NCI-H1694 (cell line): ENCODE results near the gene SMARCD1.

Source experiments
- DNase-seq: peaks from one replicate; lab custom pipeline; 2025; lab: John Stamatoyannopoulos, UW

The SMARCD1 gene

GRCh38 chr12:50104417-50105366 is 19.6 kb downstream of the SMARCD1 start:
- DNase-seq: no peak

DNA sequence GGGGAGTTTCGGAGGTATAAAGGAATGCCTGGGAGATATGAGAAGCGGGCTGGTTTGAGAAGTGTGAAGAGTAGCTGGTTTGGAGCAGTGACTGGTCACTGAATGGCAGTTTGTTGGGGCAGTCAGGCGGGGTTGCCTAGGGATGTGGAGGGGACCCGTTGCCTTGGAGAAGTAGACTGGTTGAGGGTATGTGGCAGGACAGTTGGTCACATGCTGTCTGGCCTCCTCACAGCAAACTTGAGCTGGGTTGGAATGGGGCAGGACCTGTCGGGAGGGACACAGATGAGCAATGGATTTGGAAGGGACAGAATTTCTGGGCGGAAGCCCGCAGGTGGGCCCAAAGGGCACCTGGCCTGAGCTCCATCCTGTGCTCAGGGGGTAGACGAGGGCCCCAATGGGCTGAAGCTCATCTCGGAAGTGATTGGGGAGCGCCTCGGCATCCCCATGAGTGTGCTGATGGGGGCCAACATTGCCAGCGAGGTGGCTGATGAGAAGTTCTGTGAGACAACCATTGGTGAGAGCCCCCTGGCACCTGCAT is 20.8 kb downstream of the SMARCD1 start:
- DNase-seq: no peak

DNA sequence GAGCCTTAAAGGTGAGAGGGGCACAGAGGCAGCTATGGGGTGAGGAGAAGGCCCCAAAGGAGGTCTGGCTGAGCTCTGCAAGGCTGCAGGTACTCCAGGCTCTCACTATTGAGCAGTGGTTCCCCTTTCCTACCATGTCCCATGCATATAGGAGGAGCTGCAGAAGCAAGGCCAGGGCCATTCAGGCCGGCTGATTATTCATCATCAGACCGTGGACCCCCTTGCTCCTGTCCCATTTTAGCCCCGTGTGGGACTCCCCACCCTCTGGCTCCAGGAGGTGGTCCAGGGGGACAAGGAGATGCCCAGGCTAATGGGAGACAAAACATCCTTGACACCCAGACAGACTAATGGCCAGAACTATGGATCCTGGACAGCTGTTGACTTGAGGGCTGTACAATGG is 21.8 kb downstream of the SMARCD1 start:
- no peak for DNase-seq

- DNase-seq: no peak
These were observed 22.5 kb downstream of the SMARCD1 start for GRCh38 chr12:50107416-50108268.

DNA sequence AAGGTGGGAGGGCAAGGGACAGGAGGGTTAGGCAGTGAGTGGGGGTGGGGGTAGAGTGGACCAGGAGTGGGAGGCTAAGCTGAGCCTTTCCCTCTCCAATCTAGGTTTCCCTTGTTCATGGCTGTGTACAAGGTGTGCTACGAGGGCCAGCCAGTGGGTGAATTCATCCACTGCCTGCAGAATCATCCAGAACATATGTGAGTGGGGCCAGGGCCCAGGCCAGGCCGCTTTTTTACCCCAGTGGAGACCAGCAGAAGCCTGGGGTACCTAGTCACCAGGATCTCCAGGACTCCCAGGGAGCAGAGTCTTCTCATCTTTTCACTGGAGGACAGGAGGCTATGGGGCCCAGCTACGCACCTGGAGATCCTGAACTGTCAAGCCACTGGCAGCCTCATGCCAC is 24.2 kb downstream of the SMARCD1 start:
- no peak for DNase-seq

- no peak for DNase-seq
These were observed 25.1 kb downstream of the SMARCD1 start for GRCh38 chr12:50110127-50110761.

DNA sequence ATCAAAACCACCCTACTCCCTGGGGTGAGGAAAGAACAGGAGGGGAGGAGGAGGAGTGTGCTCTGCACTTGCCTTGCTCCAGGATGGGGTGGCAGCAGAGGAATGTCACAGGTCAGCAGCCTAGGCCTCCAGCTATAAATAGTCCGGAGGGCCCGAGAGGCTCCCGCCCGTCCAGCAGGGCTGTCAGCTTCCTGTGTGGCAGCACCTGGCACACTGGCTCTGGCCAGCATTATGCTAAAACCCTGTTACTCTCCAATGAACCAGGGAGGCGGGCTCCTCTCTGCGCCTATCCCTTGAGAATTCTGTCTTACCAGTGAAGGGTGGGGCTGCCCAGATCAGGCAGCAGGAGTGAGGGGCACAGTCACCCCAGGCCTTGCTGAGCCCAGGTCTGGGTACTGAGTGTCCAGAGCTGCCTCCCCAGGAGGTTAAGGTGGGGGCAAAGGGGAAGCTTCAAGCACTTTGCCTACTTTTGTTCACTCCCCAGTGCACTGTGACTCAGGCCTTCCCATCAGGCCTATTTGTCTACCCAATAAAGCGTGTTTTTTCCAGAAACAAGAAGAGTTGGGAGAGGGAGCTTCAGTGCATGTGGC is 25.7 kb downstream of the SMARCD1 start:
- DNase-seq: no peak

- DNase-seq: no peak
These were observed 26.2 kb downstream of the SMARCD1 start for GRCh38 chr12:50111395-50111692.

DNA sequence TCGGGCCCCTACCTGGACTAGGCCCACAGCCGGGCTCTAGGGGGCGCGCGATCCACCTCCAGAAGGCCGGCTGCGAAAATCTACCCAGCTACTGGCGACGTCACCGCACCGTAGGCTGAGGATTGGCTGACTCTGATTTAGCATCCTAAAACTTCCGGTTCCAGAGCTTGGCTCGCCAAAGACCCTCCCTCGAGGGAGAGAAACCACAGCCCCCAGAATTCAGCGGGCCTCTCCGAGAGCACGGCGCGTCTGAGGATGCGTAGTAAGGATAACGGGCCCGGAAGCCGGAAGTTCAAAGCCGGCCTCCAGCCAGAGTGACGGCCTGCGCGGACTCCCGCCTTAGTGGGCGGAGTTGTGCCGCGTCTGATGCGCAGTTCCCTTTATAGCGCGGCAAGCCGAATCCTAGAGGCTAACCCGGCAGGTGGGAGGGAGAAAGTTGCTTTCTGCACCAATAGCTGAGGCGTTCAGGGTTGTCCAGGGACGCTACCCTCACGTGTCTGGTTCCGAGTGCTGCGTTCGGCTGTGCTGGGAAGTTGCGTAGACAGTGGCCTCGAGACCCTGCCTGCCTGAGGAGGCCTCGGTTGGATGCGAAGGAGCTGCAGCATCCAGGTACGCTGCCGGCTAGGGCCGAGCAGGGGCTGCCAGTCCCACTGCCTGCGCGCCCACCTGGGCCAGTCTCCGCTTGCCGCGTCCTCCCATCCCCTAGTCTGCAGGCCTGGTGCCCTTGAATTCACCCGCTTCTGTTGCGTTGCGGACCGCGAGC is 26.7 kb downstream of the SMARCD1 start, which contains the start of gene COX14:
TSS of gene COX14 (plus strand) at position 544 of the 763 bp plus-strand sequence. CDS start 7,808 bp downstream, outside the sequence.
- peak; percentile 98 for DNase-seq

GRCh38 chr12:50112456-50113218 is 27.5 kb downstream of the SMARCD1 start:
- no peak for DNase-seq

- DNase-seq: no peak
These were observed 32.0 kb downstream of the SMARCD1 start for GRCh38 chr12:50117057-50117622.

GRCh38 chr12:50119387-50119786 is 34.2 kb downstream of the SMARCD1 start:
- DNase-seq: no peak

DNA sequence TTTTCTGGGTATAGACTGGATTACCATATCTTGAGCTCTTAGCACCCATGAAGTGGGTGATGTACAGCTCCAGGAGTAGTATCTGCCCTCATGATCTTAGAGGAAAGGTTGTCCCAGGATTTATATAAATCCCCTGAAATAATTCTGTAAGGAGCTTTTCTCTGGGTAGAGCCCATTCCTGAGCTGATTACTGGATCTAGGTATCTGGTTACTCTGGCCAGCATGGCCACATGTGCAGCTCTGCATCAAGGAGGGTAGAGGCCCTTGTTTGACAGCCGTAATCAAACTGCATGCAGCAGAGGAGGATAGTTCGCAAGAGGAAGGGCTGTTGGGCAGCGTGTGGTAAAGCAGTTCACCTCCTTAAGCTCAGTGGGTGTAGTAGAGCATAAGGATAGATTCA is 35.4 kb downstream of the SMARCD1 start:
- no peak for DNase-seq

GRCh38 chr12:50120953-50121352 is 35.8 kb downstream of the SMARCD1 start:
- no peak for DNase-seq

- no peak for DNase-seq
These were observed 36.5 kb downstream of the SMARCD1 start for GRCh38 chr12:50121641-50122040.

- no peak for DNase-seq
These were observed 38.1 kb downstream of the SMARCD1 start for GRCh38 chr12:50123203-50123602.

DNA sequence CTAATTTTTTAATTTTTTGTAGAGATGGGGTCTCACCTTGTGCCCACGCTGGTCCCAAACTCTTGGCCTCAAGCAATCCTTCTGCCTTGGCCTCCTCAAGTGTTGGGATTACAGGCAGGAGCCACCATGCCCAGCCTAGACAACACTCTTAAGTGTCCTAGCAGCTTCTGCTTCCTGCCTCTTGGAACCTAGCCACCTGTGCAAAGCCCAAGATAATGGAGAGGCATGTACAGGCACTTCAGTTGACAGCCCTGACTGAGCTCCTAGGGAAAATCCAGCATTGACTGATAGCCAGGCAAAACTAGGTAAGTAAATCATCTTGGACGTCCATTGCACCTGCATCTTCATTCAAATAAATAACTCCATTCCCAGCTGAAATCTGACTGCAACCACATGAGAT is 42.4 kb downstream of the SMARCD1 start:
- no peak for DNase-seq

- DNase-seq: no peak
These were observed 44.1 kb downstream of the SMARCD1 start for GRCh38 chr12:50129290-50129689.

DNA sequence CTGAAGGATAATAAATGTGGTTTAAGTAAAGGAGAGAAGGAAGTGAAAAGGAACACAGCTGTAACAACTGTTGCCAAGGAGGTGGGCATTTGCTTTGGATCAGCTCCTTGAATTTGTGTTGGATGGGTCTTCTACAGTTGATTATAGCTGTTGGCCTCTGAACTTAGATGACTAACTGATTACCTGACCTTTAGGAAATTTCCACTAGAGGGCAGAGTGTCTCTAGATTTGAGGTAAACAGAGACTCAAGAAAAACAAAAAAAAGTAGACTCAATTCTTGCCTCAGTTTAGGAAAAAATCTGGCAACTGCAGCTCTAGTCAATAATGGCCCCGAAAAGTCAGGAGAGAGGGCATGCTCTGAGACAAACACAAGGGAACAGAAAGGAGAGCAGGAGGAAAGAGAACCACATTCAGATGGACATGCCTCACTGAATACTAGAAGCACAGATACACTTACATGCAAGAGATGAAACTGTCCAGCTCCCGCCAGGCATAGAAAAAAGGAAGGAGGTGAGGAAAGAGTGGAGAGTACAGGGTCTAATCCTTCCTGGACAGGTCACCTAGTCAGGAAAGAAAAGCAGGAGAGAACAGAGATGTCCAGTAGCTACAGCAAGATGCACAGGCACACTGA is 47.5 kb downstream of the SMARCD1 start:
- no peak for DNase-seq
